ENCODE results near the gene UBE3C.

Gene UBE3C

DNA sequence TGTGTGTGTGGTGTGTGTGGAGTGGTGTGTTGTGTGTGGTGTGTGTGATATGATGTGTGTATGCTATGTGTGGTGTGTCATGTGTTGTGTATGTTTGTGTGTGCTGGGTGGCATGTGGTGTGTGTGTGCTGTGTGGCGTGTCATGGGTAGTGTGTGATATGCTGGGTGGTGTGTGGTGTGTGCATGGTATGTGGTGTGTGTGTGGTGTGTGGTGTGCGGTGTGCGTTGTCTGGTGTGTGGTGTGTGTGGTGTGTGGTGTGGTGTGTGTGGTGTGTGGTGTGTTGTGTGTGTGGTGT lies 160.5 kb downstream of the UBE3C start:
- no peak for FAIRE-seq

DNA sequence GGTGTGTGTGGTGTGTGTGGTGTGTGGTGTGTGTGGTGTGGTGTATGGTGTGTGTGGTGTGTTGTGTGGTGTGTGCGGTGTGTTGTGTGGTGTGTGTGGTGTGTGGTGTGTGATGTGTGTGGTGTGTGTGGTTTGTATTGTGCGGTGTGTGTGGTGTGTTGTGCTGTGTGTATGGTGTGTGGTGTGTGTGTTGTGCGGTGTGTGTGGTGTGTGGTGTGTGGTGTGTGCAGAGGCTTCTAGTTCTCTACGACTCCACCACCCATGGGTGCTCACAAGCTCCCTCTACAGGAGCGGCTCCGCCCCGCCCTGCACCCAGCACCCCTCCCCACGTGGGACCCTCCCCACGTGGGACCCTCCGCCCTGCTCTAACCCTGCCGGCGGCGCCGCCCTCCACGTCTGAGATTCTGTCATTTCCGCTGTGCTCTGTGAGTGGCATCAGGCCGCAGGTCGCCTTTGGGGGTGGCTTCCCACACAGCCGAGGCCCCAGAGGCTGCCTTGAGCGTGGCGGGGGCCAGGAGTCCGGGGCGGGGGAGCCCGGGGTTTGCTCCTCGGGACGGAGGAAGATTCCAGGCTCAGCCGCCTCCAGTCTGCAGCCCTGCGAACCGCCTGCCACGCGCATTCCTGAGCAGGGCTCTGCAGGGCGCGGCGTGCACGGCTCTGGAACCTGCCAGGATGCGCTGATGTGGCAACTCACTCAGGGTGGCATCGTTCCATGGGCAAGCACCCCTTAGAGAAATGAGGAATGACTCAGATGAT lies 161.1 kb downstream of the UBE3C start:
- FAIRE-seq = no peak

DNA sequence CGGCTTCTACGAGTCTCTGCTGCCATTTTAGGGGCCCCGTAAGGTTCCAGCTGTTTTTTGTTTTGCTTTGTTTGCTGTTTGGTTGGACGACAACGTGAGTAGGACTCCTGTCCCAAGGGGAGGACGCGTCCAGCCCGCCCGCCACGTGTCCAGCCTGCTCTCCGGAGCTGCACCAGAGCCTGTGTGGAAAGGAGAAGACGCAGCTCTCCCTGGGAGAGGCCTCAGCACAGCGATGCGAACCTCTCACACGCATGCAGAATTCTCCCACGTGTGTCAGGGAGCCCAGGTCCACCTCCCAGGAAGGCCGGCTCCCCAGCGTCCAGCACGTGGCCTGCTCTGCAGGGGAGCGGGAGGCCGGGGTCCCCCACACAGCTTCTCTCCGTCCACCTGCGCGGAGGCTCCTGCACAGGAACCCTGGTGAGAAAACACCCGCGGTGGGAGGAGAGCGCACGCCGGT lies 161.7 kb downstream of the UBE3C start:
- FAIRE-seq = no peak

DNA sequence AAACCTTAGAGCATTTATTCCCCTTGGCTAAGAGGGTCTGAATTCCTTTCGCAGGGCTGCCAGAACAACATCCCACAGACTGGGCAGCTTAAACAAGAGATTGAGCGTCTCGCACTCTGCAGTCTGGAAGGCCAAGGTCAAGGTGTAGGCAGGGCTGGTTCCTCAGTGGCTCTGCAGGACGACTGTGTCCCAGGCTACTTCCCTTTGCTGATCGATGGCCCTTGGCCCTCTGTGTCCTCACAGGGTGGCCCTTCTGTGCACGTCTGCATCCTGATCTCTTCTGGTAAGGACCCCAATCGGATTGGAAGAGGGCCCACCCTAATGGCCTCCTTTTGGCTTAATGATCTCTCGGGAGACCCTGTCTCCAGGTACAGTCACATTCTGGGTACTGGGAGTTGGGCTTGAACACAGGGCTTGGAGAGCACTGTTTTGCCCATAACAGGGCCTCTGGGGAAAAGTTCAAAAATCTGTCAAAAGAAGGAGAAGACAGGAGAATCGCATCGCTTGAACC lies 162.9 kb downstream of the UBE3C start:
- FAIRE-seq = no peak

DNA sequence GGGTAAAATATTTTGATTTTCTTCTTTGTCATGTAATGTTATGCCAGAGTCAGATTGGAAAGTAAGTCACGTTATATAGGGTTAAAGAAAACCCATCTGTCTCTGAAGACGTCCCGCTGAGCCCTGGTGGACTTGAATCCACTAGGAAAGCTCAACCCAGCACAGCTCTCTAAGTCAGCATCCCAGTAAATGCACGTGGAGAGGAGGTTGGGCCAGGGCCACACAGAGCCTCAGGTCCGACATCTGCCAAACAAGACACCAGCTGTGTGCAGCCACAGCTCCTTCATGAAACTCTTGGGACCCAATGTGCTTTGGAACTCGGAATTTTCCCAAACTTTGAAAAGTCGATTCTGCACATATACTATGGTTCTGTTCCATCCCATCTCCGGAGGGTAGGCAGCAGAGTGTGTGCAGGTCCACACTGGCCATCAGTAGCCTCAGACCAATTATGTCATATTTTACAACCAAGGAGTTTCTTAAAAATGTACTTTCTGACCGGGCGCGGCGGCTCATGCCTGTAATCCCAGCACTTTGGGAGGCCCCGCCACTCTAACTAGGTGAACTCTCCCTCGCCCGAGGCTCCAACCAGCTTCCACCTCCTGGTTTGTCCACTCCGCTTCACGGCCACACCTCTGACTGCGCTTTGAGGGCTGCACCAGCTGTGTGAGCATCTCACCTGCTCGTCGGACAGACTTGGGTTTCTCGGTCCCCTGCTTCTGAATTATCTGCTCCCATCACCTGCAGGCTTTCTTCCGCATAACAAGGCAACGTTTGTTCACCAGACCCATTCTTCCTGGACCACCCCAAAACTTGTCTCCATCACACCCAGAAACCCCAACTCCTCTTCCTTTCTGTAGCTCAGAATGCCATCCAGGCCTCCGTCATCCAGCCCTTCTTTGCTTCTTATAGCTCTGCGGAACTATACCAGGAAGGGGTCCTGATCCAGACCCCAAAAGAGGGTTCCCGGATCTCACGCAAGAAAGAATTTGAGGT lies 168.4 kb downstream of the UBE3C start:
- no peak for FAIRE-seq

DNA sequence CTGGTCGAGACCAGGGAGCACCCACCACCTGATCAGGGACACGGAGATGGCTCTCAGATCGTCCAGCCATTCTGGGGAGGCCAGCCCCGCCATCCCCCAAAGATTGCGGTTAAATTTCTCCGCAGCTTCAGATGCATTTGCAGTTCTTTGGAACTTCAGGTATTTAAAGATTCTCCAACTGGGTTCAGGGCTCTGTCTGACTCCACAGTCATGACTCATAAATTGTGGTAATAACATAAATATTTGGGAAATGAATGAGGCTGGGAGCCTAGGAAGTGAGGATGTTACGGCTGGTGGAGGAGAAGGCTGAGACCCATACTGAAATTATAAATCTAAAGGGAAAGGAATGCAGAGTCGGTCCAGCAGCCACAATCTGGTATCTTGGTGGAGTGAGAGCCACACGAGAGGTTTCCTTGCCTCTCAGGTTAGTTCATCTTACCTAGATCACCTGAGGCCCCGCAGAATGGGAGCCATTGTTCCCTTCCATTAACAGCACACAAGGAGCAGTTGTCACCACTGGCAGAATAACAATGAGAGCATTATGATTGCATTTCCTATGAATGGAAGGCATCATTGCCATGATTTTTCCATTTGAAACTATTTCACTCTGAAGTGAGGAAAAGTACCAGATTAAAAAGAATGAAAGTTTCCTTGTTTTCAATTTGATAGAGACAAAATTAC lies 171.4 kb downstream of the UBE3C start:
- FAIRE-seq = no peak

DNA sequence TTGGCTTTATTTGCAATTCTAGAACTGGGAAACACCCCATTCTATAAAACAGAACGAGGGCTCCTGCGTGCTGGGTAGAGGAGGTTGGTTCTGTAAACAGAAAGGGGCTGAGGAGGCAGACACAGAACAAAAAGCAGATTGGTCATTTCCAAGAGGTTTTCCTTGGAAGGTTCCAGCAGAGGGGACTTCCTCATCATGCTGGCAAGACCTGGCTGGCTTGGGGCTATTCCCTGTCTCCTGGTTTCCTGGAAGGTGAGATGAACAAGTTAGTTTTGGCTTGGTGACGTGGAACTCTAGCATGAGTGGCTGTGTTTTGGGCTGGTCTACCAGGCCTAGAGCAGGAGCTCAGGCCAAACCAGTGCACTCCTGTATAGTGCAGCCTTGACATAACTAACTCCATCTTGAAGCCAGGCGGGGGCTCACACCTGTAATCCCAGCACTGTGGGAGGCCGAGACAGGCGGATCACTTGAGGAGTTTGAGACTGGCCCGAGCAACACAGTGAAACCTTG lies 172.0 kb downstream of the UBE3C start:
- FAIRE-seq = no peak

DNA sequence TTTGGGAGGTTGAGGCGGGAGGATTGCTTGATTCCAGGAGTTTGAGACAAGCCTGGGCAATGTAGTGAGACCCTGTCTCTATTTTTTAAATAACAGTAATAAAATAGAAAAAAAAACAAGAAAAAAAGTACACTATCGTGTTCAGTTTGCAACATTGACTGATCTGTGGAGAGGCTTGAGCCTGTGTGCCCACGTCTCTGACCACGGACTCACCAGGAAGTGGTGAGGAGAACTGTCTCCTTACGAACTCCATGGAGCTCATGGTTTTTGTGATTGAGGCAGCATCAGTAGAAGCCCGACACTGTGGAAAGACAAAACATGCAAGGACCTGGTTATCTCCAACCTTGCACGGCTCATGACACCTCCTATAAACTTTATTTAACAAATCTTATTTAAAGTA lies 174.2 kb downstream of the UBE3C start:
- FAIRE-seq = no peak

DNA sequence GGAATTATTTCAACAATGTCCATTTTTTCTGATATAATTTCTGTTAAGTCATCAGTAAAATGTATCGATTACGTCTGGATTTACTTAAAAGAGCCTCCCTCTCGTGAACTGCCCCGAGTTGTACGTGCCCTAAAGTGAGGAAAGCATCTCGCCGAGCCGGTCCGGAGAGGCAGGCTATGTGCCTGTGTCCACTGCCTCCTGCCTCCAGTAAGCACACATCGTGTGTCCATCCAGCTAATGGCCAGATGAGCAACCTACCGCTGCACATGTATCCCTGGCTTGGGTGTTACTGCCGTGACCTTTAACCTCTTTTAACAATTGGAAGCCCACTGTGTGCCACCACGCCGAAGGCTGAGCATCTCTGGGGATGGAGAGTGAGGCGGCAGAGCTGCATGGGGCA lies 174.9 kb downstream of the UBE3C start:
- no peak for FAIRE-seq

DNA sequence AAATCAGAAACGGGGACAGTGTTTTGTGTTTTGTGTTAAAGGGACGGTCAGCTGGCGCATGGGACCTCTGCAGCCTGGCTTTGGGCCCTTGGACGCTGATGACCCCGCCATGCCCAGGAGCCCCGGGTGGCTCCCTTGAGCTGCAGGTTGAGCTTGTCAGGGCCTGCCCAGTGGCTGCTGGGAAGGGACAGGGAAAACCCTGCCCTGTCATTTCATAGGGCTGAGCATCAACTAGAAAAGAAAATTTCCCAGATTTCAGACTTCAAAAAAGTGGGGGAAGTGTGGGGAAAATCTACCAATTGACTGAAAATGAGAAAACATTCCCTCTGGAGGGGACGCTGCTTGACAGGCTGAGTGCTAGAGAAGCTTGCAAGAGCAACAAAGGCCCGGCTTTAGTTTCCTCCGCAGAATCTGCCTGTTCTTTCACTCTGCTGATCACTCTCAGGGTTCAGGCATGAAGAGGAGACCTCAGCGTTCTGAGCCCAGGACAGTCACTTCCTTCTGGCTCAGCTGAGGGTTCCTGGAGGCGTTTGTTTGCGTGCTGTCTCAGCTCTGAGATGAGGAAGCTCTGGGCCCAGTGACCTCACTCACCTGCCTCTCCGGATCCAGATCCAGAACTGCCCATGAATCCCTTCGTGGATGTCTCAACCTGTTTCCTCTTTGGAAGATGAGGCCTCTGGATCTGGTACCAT lies 179.4 kb downstream of the UBE3C start:
- no peak for FAIRE-seq

Measured in TTC549 (cell line).